Right lobe of liver (tissue), 4 donors: ENCODE measurements around the gene COX10.

Experiments
- POLR2A ChIP-seq: fragments of 450-650 bp; IDR thresholded peaks from one replicate; pipeline ENCODE4 v1.6.1; 2017; ENCODE audit warnings: antibody characterized with exemption, mild to moderate bottlenecking
- TF ChIP-seq, protein P1 (sequence below), 4 donors: fragments of 200-600 bp in 3 of 4; fragments of 450-650 bp in 1 of 4; IDR thresholded peaks; one replicate each; pipeline versions ENCODE4 v1.5.1 to v1.8.0; 2016 to 2022; ENCODE audit warnings: antibody characterized with exemption in 4 of 4, mild to moderate bottlenecking in 2 of 4
- donor health status: DM: no; HTN: no; CAD: no.
- donor health status: DM: no; HTN: no; CAD: no.
- donor health status: DM: no; HTN: yes; CAD: no.

DNA sequence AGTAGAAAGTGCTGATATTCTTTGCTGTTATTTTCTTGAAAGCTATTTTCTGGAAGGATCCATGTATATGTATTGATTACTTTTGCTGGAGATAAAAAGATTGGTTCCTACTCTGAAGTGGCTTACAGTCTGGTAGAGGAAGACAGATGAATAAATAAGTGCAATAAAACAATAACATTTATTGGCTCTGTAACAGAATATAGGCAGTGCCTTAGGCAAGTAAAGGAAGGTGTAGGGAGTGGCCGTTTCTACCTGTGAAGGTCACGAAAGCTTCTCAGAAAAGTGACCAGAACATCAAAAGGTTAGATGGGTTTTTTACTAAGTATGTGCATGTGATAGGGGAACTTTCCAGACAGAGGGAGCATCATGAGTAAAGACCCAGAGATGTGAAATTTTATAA is 43.1 kb downstream of the COX10 start:
- no peak for TF ChIP-seq POLR2A
- TF ChIP-seq, protein P1, sequence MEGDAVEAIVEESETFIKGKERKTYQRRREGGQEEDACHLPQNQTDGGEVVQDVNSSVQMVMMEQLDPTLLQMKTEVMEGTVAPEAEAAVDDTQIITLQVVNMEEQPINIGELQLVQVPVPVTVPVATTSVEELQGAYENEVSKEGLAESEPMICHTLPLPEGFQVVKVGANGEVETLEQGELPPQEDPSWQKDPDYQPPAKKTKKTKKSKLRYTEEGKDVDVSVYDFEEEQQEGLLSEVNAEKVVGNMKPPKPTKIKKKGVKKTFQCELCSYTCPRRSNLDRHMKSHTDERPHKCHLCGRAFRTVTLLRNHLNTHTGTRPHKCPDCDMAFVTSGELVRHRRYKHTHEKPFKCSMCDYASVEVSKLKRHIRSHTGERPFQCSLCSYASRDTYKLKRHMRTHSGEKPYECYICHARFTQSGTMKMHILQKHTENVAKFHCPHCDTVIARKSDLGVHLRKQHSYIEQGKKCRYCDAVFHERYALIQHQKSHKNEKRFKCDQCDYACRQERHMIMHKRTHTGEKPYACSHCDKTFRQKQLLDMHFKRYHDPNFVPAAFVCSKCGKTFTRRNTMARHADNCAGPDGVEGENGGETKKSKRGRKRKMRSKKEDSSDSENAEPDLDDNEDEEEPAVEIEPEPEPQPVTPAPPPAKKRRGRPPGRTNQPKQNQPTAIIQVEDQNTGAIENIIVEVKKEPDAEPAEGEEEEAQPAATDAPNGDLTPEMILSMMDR (IDR thresholded peaks at IDR 0.05), result no peak
